PC-3 (cell line): ENCODE measurements around the gene GNAT3.

ENCODE experiments used
- CTCF ChIP-seq: fragments of 300-600 bp; sonication (generic); conservative IDR thresholded peaks from 2 replicates; pipeline ENCODE4 v1.5.1; 2017; ENCODE audit warnings: antibody characterized with exemption, low read depth, mild to moderate bottlenecking, low read length
- EZH2phosphoT487 ChIP-seq: fragments of 300-600 bp; sonication (generic); IDR thresholded peaks from 2 replicates; pipeline ENCODE4 v1.6.1; 2018; ENCODE audit warnings: mild to moderate bottlenecking, antibody characterized with exemption, low read length, borderline replicate concordance

- TF ChIP-seq CTCF: no peak
- no peak for TF ChIP-seq EZH2phosphoT487
These were observed 35.8 kb downstream of the GNAT3 start for GRCh38 chr7:80476035-80476434.
